ENCODE measurements around the gene SCGB3A1.

- TF ChIP-seq CTCF (IDR thresholded peaks at IDR 0.05) (no peak), POLR2A (IDR thresholded peaks at IDR 0.05) (no peak)
Observed at GRCh38 chr5:180593446-180594206, 2.3 kb upstream of the SCGB3A1 start.

All from stomach (tissue), 4 donors.